NCI-H2171 (cell line): Measurements from ENCODE around the gene SNX8.
"Not testable (repeated sequence)": the region's sequence is repeated elsewhere in the genome, so short reads cannot be mapped to it uniquely, and the experiment has no call there.

Experiments
- DNase-seq: peaks from one replicate; lab custom pipeline; 2025; lab: John Stamatoyannopoulos, UW

The SNX8 gene

DNA sequence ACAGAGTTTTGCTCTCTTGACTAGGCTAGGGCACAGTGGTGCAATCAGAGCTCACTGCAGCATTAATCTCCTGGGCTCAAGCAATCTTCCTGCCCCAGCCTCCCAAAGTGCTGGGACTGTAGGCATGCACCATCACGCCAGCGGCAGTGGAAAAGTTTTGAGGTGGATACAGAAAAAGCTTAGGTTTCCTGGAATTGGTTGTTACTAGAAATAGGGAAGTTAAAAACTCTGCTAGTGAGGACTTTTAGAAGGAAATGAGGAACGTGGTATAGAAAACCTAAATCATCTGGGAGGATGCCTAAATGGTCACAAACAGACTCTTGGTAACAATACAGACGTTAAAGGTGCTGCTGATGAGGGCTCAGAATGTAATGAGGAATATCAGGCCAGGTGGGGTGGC lies 10.9 kb upstream of the SNX8 start:
- DNase-seq = no peak

DNA sequence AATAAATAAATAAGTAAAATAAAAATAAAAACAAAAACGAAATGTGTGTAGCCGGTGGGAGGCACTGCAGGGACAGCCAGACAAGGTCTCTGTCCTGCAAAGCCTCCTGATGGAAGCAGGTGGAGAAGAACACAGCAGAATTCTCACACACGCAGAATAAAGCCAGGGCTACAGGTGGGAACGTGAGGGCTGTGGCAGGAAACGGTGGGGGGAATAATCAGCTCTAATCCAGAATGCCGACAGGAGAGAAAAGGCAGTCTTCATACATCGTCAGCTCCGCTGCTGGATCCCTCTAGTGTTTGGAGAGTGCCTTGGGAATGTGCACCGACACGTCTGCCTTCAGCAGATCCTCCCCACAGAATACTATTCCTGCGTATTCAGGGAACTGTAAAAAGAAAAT lies 6.8 kb upstream of the SNX8 start:
- peak; percentile 16 for DNase-seq

DNA sequence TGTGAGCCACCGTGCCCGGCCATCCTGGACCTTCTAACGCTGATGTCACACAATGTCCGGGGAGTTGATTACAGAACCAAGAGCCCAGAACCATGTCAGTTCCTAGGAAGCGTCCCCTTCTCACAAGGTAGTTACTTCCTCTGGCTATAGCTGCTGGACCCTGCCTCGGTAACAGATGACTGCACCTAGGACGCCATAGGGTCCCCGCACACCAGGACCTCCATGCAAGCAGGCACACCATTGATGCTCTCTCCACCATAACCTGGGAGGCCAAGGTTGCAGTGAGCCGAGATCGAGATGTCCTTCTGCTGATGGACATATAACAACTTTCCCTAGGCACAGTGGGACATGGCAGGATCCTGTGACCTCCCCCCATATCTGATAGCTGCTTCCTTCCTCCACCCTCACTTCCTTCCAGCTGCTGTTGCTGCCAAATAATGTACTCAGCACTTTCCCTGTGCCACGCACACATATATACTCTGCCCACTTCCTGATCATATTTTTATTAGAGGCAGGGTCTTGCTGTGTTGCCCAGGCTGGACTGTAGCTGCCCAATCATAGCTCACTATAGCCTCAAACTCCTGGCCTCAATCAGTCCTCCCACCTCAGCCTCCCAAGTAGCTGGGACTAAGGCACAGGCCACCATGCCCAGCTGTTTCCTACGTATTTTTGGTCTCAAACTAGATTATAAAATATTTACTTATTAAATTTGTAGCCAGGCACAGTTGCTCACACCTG lies 3.5 kb upstream of the SNX8 start:
- DNase-seq = no peak

DNA sequence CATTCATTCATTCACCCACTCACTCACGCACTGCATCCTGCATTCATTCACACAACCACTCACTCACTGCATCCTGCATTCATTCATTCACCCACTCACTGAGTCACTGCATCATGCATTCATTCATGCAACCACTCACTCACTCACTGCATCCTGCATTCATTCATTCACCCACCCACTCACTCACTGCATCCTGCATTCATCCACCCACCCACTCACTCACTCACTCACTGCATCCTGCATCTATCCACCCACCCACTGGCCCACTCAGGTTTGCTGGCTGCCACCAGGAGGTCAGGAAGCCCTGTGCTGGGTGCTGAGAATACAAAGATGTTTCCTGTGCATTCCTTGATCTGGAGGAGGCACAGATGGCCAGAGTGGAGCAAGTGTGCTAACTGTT lies 2.3 kb upstream of the SNX8 start:
- no peak for DNase-seq

DNA sequence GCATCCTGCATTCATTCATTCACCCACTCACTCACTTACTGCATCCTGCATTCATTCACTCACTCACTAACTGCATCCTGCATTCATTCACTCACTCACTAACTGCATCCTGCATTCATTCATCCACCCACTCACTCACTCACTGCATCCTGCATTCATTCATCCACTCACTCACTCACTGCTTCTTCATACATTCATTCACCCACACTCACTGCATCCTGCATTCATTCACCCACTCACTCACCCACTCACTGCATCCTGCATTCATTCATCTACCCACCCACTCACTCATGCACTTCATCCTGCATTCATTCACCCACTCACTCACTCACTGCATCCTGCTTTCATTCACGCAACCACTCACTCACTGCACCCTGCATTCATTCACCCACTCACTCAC lies 1.5 kb upstream of the SNX8 start:
- DNase-seq = no peak

DNA sequence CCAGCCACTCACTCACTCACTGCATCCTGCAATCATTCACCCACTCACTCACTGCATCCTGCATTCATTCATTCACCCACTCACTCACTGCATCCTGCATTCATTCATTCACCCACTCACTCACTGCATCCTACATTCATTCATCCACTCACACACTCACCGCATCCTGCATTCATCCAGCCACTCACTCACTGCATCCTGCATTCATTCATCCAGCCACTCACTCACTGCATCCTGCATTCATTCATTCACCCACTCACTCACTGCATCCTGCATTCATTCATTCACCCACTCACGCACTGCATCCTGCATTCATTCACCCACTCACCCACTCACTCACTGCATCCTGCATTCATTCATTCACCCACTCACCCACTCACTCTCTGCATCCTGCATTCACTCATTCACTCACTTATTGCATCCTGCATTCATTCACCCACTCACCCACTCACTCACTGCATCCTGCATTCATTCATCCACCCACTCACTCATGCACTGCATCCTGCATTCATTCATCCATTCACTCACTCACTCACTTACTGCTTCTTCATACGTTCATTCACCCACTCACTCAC lies 802 bp upstream of the SNX8 start:
- DNase-seq = not testable (repeated sequence)

DNA sequence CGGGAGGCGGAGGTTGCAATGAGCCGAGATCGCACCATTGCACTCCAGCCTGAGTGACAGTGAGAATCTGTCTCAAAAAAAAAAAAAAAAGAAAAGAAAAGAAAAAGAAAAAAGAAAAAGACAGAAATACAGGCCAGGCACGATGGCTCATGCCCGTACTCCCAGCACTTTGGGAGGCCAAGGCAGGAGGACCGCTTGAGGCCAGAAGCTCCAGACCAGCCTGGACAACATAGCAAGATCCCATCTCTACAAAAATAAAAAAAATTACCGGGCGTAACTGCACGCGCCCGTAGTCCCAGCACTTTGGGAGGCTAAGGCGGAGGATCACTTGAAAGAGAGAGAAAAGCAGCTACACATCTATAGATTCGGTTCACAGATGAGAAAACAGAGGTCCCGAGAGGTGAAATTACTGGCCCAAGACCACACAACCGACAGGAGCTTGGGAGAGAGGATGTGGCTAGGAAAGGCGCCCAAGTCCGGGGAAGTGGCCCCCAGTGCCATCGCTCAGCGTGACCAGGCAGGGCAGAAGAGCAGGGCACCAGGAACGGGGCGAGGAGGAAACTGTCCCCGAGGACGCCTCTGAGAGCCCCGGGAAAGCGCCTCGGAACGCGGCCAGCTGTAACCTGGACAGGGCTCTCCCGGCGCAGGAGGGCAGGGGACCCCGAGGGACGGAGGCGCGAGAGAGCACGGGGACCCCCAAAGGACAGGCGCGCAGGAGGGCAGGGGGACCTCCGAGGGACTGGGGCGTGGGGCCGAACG lies 612 bp downstream of the SNX8 start:
- no peak for DNase-seq

DNA sequence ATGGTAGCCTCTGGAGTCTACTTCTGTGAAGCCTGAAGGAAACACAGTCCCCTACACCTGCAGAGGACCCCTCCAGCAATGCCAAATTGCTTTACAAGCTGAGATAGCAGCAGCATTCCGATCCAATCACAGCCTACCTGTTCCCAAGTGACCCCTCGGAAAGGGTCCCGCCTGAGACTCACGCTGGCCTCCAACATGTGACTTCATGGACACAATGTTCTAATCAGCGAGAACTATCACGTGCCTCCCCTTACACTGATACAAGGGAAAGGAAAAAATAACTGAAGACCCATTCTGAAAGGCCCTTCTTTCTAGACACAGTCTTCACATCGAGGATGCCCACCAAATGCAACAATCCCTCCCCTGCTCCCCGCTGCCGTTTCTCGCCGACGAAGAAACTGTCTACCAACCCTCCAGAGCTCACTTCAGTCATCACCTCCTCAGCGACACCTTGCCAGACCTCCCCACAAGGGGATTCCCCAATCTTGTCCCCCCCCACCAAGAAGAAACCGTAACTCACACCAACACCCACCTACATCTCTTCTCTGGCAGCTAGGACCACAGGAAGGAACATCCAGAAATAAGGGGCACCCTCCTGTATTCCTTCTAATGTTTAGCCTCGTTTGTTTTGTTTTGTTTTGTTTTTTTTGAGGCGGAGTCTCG lies 1.8 kb downstream of the SNX8 start:
- DNase-seq = no peak

DNA sequence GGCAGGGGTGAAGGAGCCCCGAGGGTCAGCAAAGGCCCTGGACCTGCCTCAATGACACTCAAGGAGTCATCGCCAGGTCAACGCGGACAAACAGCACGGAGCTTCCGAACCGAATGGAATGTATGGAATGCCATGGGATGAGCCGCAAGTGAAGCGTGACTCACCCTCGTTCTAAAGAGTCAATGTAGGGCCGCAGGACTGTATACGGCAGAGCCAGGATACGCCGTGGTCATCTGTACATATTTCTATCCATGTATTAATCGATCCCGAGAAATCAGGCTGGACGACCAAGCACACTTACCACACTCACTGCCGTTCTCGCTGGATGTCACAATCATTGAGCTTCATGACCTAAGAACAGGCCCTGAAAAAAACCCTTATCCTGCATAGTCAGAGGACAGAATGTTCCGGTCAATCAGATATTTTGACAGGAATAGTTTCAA lies 4.3 kb downstream of the SNX8 start:
- DNase-seq = no peak

DNA sequence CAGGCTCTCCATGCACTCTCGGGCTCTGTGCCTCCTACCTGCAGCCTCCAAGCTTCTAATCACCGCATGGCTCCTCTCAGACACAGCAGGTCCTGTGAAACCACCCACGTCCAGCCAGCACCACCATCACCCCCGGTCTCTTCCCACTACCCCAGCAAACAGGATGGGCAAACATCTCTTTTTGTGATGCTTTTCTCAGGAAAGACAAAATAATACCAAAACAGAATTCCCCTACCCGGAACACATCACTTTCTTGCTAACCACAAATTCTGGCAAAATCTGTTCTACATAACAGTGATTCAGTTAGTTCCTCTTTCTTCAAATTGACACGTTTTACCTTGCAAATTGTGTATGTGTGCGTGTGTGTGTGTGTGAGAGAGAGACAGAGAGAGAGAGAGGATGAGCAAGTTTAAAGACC lies 6.5 kb downstream of the SNX8 start:
- no peak for DNase-seq

DNA sequence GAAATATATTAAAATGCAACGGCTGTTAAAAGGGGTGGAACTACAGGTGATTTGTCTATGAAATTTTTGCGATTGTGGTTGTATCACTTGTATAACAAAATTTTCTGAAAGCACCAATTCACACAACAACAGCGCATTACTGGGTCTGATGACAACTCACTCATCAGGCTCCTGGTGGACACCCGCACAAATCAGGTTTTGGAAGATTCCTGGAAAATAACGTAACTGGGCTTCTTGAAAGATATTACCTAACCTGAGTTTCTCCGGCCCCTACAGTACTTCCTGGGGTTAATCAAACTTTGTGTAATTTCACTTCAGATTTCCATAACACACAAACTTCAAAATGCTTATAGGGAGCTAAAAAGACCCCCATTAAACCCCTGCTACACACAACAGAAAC lies 7.6 kb downstream of the SNX8 start:
- DNase-seq = no peak

DNA sequence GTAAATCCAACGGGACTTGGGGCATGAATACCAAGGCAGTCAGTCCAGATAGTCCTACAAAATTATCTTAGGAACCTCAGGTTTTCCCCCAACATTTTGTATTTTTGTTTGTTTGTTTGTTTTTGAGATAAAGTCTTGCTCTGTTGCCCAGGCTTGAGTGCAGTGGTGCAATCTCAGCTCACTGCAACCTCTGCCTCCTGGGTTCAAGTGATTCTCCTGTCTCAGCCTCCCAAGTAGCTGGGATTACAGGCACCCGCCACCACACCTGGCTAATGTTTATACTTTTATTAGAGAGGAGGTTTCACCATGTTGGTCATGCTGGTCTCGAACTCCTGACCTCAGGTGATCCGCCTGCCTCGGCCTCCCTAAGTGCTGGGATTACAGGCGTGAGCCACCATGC lies 9.0 kb downstream of the SNX8 start:
- DNase-seq = not testable (repeated sequence)

DNA sequence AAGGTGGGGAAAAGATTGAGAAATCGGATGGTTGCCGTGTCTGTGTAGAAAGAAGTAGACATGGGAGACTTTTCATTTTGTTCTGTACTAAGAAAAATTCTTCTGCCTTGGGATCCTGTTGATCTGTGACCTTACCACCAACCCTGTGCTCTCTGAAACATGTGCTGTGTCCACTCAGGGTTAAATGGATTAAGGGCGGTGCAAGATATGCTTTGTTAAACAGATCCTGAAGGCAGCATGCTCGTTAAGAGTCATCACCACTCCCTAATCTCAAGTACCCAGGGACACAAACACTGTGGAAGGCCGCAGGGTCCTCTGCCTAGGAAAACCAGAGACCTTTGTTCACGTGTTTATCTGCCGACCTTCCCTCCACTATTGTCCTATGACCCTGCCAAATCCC lies 10.7 kb downstream of the SNX8 start:
- DNase-seq = not testable (repeated sequence)

DNA sequence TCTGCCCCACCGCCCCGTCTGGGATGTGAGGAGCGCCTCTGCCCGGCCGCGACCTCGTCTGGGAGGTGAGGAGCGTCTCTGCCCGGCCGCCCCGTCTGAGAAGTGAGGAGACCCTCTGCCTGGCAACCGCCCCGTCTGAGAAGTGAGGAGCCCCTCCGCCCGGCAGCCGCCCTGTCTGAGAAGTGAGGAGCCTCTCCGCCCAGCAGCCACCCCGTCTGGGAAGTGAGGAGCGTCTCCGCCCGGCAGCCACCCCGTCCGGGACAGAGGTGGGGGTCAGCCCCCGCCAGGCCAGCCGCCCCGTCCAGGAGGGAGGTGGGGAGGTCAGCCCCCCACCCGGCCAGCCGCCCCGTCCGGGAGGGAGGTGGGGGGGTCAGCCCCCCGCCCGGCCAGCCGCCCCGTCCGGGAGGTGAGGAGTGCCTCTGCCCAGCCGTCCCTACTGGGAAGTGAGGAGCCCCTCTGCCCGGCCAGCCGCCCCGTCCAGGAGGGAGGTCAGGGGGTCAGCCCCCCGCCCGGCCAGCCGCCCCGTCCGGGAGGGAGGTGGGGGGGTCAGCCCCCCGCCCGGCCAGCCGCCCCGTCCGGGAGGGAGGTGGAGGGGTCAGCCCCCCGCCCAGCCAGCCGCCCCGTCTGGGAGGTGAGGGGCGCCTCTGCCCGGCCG lies 11.4 kb downstream of the SNX8 start:
- not testable (repeated sequence) for DNase-seq

DNA sequence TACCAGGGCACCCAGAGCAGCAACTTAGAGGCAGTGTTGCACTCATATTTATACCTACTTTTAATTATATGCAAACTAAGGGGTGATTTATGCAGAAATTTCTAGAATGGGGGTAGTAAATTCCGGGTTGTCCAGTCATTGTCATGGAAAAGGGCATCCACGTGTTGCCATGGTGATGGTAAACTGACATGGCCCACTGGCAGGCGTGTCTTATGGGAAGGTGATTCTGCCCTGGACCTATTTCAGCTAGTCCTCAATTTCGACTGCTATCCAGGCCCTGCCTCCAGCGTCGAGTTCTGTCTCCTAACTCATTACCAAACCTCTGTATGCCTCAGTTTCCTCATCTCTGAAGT lies 12.8 kb downstream of the SNX8 start:
- DNase-seq = no peak

DNA sequence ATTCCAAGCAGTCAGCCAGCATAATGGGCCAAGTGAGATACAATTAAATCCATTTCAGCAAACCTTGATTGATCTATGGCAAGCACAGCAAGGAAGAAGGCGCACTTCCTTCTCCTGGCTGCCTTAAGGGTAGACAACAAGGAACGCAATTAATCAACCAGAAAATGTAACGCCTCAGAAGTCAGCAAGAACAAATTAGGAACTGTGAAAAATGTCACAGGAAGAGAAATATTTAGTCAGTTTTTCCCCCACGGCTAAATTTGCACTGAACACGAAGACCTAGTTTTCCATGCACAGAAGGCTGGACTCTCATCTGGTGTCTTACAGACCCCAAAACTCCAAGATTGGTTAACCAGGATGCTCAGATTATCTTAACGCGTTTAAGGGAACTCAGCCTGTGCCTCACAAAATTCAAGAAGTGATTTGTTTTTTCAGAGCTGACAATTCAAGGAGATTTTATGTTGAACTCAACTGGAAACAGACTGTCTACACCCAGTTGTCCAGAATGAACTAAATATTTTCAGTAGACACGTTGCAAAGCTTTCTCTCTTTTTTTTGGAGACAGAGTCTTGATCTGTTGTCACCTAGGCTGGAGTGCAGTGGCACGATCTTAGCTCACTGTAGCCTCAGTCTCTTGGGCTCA lies 14.2 kb downstream of the SNX8 start:
- no peak for DNase-seq

DNA sequence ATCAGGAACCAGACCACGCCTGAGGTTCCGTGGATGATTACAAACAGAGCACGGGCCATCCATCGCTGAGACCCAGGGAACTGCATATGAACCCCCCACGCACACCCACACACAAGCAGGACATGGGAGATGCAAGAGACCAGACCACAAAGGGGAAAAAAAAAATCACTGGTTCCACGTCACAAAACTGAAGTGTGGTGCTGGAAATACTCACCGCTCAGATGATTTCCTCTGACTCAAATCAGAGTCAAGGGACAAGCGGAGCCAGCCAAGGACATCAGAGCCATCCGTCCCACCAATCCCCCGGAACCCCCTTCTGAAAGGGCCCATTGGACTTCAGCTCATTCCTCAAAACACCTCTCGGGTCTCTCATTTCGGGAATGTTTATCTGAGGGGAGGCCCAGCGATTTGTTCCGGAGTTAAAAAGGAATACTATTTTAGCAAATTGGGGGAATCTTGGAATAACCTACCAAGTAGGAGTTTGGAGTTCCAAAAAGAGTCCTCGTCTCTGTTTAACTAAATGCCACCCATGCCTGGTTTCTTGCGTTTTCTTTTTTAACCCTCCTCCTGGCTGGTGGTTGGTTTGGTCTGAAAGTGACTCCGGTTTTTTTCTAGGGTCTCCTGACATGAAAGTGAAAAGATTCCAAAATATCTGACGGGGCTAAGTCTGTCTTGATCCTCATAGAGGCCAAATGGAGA lies 15.0 kb downstream of the SNX8 start:
- DNase-seq = no peak

DNA sequence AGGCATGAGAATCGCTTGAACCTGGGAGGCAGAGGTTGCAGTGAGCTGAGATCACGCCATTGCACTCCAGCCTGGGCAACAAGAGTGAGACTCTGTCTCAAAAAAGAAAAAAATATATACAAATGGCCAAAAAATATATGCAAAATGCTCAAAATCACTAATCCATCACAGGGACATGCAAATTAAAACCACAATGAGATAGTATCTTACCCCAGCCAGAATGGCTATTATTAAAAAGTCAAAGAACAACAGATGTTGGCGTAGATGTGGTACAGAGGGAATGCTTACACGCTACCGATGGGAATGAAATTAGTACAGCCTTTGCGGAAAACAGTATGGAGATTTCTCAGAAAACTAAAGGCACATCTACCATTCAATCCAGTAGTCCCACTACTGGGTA lies 17.4 kb downstream of the SNX8 start:
- DNase-seq = no peak

DNA sequence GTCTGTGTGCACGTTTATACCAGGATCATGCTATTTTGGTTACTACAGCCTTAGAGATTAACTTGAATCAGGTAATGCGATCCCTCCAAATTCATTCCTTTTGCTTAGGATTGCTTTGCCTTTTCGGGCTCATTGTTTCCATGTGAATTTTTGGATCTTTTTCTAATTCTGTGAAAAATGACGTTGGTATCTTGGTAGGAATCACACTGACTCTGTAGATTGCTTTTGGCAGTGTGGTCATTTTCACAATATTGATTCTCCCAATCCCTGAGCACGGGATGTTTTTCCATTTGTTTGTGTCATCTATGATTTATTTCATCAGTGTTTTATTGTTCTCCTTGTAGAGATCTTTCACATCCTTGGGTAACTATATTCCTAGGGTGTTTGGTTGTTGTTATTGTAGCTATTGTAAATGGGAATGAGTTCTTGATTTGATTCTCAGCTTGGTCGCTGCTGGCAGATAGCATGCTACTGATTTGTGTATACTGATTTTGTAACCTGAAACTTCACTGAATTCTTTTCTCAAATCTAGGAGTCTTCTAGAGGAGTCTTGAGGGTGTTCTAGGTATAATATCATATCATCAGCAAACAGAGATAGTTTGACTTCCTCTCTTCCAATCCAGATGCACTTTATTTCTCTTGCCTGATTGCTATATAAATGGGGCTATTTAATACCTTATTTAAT lies 18.2 kb downstream of the SNX8 start:
- DNase-seq = no peak

DNA sequence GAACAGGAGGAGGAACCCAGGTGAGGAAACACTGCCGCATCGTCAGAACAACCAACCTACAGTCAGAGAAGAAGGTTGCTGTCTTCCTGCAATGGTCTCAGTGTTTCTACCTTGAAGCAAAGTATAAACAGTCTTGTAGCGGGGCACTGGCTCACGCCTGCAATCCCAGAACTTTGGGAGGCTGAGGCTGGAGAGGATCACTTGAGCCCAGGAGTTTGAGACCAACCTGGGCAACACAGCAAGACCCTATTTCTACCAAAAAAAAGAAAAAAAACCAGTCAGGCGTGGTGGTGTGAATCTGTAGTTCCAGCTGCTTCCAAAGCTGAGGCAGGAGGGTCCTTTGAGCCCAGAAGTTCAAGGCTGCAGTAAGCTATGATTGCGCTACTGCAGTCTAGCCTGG lies 23.4 kb downstream of the SNX8 start:
- no peak for DNase-seq

DNA sequence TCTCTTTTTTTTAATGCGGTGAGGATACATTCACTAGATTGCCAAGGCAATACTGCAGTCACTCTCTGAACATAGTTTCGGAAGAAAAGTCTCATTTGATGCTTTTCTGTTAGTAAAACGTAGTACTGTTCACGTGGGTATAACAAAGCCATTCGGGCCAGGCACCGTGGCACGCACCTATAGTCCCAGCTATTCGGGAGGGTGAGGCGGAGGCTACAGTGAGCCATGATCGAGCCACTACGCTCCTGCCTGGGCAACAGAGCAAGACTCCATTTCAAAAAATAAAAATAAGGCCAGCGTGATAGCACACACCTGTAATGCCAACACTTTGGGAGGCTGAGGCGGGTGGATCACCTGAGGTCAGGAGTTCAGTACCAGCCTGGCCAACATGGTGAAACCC lies 24.6 kb downstream of the SNX8 start:
- DNase-seq = no peak
